Camera-type eye (tissue), 1 donor: Measurements from ENCODE around the gene FKBP10. TPM values are rescaled to one million over a fixed set of nuclear protein-coding genes. Genes with fewer than 3 reads are reported as not detected.

Experiments
- total RNA-seq: library from RNA; depleted of rRNA; stranded (reverse); fragments of >200 nt; gene quantifications from one replicate; pipeline ENCODE4 v1.2.3, GENCODE V29; 2014

Gene FKBP10, protein sequence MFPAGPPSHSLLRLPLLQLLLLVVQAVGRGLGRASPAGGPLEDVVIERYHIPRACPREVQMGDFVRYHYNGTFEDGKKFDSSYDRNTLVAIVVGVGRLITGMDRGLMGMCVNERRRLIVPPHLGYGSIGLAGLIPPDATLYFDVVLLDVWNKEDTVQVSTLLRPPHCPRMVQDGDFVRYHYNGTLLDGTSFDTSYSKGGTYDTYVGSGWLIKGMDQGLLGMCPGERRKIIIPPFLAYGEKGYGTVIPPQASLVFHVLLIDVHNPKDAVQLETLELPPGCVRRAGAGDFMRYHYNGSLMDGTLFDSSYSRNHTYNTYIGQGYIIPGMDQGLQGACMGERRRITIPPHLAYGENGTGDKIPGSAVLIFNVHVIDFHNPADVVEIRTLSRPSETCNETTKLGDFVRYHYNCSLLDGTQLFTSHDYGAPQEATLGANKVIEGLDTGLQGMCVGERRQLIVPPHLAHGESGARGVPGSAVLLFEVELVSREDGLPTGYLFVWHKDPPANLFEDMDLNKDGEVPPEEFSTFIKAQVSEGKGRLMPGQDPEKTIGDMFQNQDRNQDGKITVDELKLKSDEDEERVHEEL
- 167 TPM for total RNA-seq

DNA sequence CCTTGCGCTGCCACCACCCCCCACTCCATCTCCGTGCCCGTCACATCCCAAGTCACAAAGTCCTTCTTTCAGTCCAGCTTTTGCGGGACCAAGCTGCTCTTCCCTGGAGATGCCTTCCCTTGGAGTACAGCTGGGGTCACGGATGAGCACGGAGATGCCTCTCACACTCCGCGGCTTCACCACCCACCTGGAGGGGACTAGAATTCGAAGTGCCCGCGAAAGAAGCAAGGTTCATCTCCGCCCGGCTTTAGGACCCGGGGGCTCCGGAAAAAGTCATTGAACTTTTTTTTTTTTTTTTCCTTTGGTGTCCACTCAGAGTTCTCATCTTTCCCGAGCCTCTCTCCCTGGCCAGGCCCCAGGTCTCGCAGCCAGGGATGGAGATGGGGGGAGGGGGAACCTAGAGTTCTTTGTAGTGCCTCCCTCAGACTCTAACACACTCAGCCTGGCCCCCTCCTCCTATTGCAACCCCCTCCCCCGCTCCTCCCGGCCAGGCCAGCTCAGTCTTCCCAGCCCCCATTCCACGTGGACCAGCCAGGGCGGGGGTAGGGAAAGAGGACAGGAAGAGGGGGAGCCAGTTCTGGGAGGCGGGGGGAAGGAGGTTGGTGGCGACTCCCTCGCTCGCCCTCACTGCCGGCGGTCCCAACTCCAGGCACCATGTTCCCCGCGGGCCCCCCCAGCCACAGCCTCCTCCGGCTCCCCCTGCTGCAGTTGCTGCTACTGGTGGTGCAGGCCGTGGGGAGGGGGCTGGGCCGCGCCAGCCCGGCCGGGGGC is at the start of gene FKBP10:
FKBP10 (plus strand) TSS at position 624 of the 771 bp plus-strand sequence; CDS start at position 655, 31 bp downstream.

DNA sequence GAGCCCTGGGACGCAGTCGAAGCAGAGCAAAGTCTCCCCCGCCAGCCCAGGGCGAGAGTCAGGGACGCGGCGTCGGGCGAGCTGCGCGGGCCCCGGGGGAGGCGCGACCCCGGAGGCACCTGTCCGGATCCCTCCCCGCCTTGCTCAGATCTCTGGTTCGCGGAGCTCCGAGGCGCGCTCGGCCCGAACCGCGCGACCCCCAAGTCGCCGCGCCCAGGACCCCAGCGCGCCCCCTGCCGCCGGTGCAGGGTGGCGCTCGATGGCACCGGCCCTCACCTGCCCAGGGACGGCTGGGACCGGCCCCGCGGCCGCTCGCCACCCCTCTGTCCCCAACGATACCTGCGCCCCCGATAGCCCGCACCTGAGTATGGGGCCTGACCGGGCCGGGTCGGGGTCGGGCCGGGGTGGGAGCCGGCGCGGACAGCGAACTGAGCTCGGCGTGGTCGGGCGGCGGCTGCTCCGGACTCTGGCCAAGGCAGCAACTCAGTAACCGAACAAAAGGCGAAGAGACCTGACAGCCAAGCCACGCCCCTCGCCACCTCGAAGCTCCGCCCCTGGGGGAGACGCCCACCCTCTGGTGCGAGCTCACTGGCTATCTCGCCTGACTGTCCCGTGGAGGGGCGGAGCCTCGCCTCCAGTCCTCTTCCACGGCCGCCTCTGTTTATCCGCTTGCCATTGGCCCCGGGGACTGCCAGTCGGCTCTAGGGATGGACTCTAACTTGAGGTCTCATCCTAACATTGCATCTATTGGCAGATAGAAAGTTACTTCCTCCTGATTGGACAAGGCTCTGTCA is 26.4 kb upstream of the FKBP10 start, which contains the start of gene JUP:
JUP (minus strand) TSS at position 485 of the 794 bp plus-strand sequence. CDS start 14,857 bp downstream, outside the sequence.

DNA sequence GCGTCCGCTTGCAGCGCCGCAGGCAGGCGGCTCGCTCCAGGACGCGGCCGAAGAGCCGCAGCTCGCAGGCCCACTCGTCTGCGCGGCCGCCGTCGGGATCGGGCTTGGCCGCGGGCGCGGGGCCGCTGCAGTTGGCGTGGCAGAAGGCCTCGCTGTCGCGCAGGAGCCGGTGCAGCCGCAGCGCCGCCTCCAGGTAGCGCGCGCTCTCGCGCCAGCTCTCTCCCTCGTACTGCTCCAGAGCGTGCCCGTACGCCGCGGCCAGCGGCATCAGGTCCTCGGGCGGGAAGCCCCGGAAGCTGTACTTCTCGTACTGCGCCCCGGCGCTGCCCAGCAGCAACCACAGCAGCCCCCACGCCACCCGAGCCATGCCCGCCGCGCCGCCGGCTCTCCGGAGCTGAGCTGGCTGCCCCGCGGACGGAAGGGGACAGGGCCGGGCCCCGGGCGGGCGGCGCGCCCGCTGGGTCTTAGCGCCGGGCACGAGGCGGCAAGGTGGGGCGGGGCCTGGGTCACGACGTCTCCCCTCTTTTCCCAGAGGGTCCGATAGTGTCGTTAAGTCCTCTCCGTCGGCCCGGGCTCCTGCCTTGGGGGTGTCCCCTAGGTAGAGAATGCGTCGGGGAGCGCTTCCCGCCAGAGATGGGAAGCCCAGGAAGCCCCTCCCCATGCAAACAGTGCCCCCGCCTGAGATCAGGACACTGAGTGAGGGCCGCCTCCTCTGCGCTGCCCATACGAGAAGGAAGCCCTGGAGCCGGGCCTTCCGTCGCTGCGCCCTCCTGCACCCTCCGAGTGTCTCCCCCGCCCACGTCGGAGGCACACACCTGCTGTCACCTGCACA is 1.0 kb upstream of the FKBP10 start, which contains the start of gene P3H4:
P3H4 (minus strand) TSS at position 401 of the 832 bp plus-strand sequence; CDS start at position 367, 34 bp downstream.

DNA sequence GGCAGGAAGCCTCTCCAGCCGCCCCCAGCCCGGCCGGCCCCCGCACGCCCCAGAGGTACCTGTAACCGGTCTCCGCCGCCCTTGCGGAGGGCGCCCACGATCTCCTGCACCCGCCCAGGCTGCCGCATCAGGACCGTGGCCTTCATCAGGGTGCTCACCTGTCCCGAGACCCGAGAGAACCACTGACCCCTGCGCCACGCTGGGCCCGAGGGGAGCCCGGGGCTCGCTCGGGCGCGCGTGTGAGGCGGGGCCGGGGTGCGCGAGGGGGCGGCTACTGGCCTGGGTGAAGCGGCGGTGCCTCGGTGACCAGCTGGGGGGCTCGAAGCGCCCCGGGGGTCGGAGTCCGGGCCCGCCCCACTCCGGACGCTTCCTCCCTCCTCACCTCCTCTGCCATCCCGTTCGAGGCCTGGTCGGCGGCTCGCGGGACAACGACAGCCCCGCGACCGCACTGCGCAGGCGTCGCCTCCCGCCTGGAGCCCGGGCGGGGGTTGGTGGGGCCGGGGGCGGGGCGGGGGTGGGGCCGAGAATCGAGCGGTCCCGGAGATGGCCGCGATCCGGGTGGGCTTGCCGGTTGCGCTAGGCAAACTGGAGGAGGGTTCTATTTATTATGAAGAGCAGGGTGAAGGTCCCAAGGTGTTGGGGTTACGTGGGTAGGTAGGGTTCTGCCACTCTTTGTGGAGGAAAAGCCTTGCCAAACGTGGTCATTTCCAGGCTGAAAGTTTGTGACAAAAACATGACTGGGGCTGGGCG is 23.2 kb downstream of the FKBP10 start, which contains the start of gene NT5C3B:
NT5C3B (minus strand) TSS at position 433 of the 750 bp plus-strand sequence; CDS start at position 394, 39 bp downstream.

DNA sequence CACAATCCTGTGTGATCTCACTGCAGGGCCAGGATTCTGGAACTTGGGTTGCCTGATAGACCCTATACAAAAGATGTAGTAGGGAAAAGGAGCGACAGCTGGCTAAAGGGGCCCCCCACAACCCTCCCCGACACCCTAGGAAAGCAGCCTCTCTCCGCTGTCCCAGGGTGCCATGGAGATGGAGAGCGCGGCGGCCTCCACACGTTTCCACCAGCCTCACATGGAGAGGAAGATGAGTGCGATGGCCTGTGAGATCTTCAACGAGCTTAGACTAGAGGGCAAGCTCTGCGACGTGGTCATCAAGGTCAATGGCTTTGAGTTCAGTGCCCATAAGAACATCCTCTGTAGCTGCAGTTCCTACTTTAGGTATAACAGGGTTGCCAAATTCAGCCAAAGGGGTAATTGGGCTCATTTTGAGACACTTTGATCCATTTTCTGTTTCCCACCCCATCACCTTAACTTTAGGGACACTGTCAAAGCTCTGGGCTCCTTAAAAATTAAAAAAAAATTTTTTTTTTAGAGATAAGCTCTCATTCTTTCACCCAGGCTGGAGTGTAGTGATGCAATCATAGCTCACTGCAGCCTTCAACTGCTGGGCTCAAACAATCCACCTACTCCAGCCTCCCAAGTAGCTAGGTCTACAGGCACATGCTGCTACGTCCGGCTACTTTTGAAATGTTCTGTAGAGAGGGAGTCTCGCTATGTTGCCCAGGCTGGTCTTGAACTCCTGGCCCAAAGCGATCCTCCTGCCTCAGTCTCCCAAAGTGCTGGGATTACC is 25.1 kb downstream of the FKBP10 start, which contains the start of gene KLHL10:
KLHL10 (plus strand) TSS at position 65 of the 778 bp plus-strand sequence; CDS start at position 173, 108 bp downstream.

DNA sequence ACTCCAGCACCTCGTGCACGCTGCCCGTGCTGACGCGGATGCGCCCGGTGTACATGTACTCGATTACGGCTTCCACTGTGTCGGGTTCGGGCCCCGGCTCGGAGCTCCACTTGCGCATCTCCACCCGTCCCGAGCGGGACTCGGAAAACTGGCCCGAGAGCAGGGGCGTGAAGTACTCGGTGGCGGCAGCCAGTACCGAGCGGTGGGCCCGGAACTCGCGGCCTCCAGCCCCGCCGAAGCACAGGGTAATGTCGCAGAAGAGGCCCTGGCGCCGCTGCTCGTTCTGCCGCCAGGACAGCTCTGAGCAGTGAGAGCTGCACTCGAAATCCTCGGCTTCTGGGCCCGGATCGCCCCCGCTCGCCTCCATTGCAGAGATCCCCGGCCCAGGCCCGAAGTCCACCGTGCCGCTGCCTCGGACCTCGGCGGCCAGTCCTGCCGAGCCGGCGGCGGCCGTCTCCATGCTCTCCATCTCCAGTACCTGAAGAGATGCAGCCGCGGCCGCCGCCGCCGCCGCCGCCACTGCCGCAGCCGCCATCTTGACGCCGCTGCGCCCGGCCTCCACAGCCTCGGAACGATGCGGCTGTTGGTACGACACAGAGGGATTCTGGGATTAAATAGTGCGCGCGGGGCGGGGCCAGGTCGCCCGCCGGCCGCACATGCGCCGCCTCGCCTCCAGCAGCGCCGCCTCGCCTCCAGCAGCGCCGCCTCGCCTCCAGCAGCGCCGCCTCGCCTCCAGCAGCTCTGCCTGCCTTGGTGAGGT is 52.2 kb downstream of the FKBP10 start, which contains the start of gene KLHL11:
KLHL11 (minus strand) TSS at position 588 of the 760 bp plus-strand sequence; CDS start at position 535, 53 bp downstream.

Other genes with a start within 250 kb of the FKBP10 start
- gene KRT9, start 240.9 kb upstream of the FKBP10 start, total RNA-seq, result not detected
- 51.0 TPM for gene KRT14, start 226.1 kb upstream of the FKBP10 start, total RNA-seq
- 0.66 TPM for gene KRT16, start 200.2 kb upstream of the FKBP10 start, total RNA-seq
- 39.9 TPM for gene KRT17, start 188.4 kb upstream of the FKBP10 start, total RNA-seq
- gene EIF1, start 124.1 kb upstream of the FKBP10 start, total RNA-seq, result 247 TPM
- gene GAST, start 100.7 kb upstream of the FKBP10 start, total RNA-seq, result not detected
- gene HAP1, start 78.4 kb upstream of the FKBP10 start, total RNA-seq, result 0.38 TPM
- gene JUP, start 26.3 kb upstream of the FKBP10 start, total RNA-seq, result 104 TPM
- 34.0 TPM for gene P3H4, start 1.1 kb upstream of the FKBP10 start, total RNA-seq
- gene NT5C3B, start 23.2 kb downstream of the FKBP10 start, total RNA-seq, result 70.3 TPM
- 0.16 TPM for gene KLHL10, start 24.8 kb downstream of the FKBP10 start, total RNA-seq
- 83.0 TPM for gene KLHL11, start 52.4 kb downstream of the FKBP10 start, total RNA-seq
- gene ACLY, start 105.9 kb downstream of the FKBP10 start, total RNA-seq, result 145 TPM
- 2.9 TPM for gene ODAD4, start 117.6 kb downstream of the FKBP10 start, total RNA-seq
- gene CNP, start 153.8 kb downstream of the FKBP10 start, total RNA-seq, result 64.6 TPM
- 103 TPM for gene DNAJC7, start 204.4 kb downstream of the FKBP10 start, total RNA-seq
- gene NKIRAS2, start 207.1 kb downstream of the FKBP10 start, total RNA-seq, result 45.6 TPM
- gene C17orf113, start 237.6 kb downstream of the FKBP10 start, total RNA-seq, result 7.9 TPM